Stomach (tissue), 4 donors: ENCODE results near the gene ABLIM3.

Source experiments
- CTCF ChIP-seq, 7 experiments: fragments of 450-650 bp in 4 of 7; fragments of 200-600 bp in 3 of 7; sonication (generic) in 3 of 7; IDR thresholded peaks; one replicate each; pipeline ENCODE4 v1.5.1; 2016 to 2019; ENCODE audit warnings: antibody characterized with exemption in 7 of 7, control low read depth in 2 of 7, mild to moderate bottlenecking in 1 of 7
- EP300 ChIP-seq: sonication (generic); formaldehyde crosslinking; IDR thresholded peaks from one replicate; pipeline ENCODE4 v1.6.1; 2017; ENCODE audit warnings: antibody characterized with exemption
- POLR2A ChIP-seq, 4 donors: fragments of 450-650 bp; IDR thresholded peaks; one replicate each; pipeline ENCODE4 v1.6.1; 2016; ENCODE audit warnings: antibody characterized with exemption in 4 of 4, control low read depth in 2 of 4, mild to moderate bottlenecking in 1 of 4, moderate library complexity in 1 of 4
- POLR2AphosphoS5 ChIP-seq, 3 donors: sonication (generic); formaldehyde crosslinking; IDR thresholded peaks; one replicate each; pipeline ENCODE4 v1.6.1; 2016; ENCODE audit warnings: antibody characterized with exemption in 3 of 3

- TF ChIP-seq CTCF (IDR thresholded peaks at IDR 0.05): no peak
- TF ChIP-seq POLR2A (IDR thresholded peaks at IDR 0.05): no peak
- TF ChIP-seq POLR2AphosphoS5 (IDR thresholded peaks at IDR 0.05): no peak
- no peak for TF ChIP-seq EP300
Measured at GRCh38 chr5:149117970-149118369, 23.3 kb upstream of the ABLIM3 start.
